HG02938 (cell line): ENCODE data around the gene PINLYP.
"Not testable (repeated sequence)": the region's sequence is repeated elsewhere in the genome, so short reads cannot be mapped to it uniquely, and the experiment has no call there.

Experiments
- ATAC-seq: cut with Tn5 transposase; IDR thresholded peaks from one replicate; pipeline ENCODE4 v1.9.1; 2021; ENCODE audit warnings: mild to moderate bottlenecking, moderate library complexity; ENCODE audit not compliant: unreplicated experiment

Gene PINLYP

GRCh38 chr19:43547926-43548325 lies 27.7 kb upstream of the PINLYP start:
- ATAC-seq: not testable (repeated sequence)

GRCh38 chr19:43548706-43549105 lies 26.9 kb upstream of the PINLYP start:
- ATAC-seq: no peak

- no peak for ATAC-seq
Measured at GRCh38 chr19:43551399-43552197, 24.0 kb upstream of the PINLYP start.

GRCh38 chr19:43552198-43552450 lies 23.5 kb upstream of the PINLYP start:
- no peak for ATAC-seq

GRCh38 chr19:43552616-43553015 lies 23.0 kb upstream of the PINLYP start:
- no peak for ATAC-seq

GRCh38 chr19:43553656-43554055 lies 21.9 kb upstream of the PINLYP start:
- no peak for ATAC-seq

- no peak for ATAC-seq
Measured at GRCh38 chr19:43554317-43554895, 21.2 kb upstream of the PINLYP start.

GRCh38 chr19:43555185-43555770 lies 20.3 kb upstream of the PINLYP start:
- ATAC-seq: no peak

- no peak for ATAC-seq
Measured at GRCh38 chr19:43560687-43561086, 14.9 kb upstream of the PINLYP start.

GRCh38 chr19:43561139-43561970 lies 14.2 kb upstream of the PINLYP start:
- no peak for ATAC-seq

- no peak for ATAC-seq
Measured at GRCh38 chr19:43562226-43562697, 13.3 kb upstream of the PINLYP start.

GRCh38 chr19:43562698-43563241 lies 12.8 kb upstream of the PINLYP start:
- ATAC-seq: peak; percentile 78

GRCh38 chr19:43563816-43564457 lies 11.7 kb upstream of the PINLYP start:
- no peak for ATAC-seq

- ATAC-seq: no peak
Measured at GRCh38 chr19:43564800-43565199, 10.8 kb upstream of the PINLYP start.

- no peak for ATAC-seq
Measured at GRCh38 chr19:43569657-43570056, 5.9 kb upstream of the PINLYP start.

GRCh38 chr19:43570174-43570791 lies 5.3 kb upstream of the PINLYP start:
- no peak for ATAC-seq

- no peak for ATAC-seq
Measured at GRCh38 chr19:43572171-43572588, 3.4 kb upstream of the PINLYP start.

- ATAC-seq: no peak
Measured at GRCh38 chr19:43574424-43575155, 1.0 kb upstream of the PINLYP start.
